NK-92 treated with Interleukin-12 subunit alpha and Interleukin-12 subunit beta, amount 100 ng/mL, for 24 hours (cell line): ENCODE results near the gene CTSK.
"Not testable (repeated sequence)": the region's sequence is repeated elsewhere in the genome, so short reads cannot be mapped to it uniquely, and the experiment has no call there.

Experiments
- DNase-seq: peaks from one replicate; lab custom pipeline; 2025; lab: John Stamatoyannopoulos, UW

CTSK gene

GRCh38 chr1:150805899-150806298, 2.2 kb downstream of the CTSK start:
- no peak for DNase-seq

GRCh38 chr1:150804671-150805070, 3.4 kb downstream of the CTSK start:
- DNase-seq, result no peak

- DNase-seq, result no peak
Observed at GRCh38 chr1:150799089-150799488, 9.0 kb downstream of the CTSK start.

- DNase-seq, result no peak
Observed at GRCh38 chr1:150798525-150798924, 9.5 kb downstream of the CTSK start.

- DNase-seq, result no peak
Observed at GRCh38 chr1:150796374-150796773, 11.7 kb downstream of the CTSK start.

GRCh38 chr1:150793778-150794177, 14.3 kb downstream of the CTSK start:
- DNase-seq, result not testable (repeated sequence)

- DNase-seq, result no peak
Observed at GRCh38 chr1:150793221-150793620, 14.8 kb downstream of the CTSK start.

GRCh38 chr1:150791585-150791984, 16.5 kb downstream of the CTSK start:
- no peak for DNase-seq

- no peak for DNase-seq
Observed at GRCh38 chr1:150789396-150789795, 18.7 kb downstream of the CTSK start.

- no peak for DNase-seq
Observed at GRCh38 chr1:150788946-150789345, 19.1 kb downstream of the CTSK start.

- DNase-seq, result no peak
Observed at GRCh38 chr1:150787455-150787854, 20.6 kb downstream of the CTSK start.

GRCh38 chr1:150780510-150780909, 27.6 kb downstream of the CTSK start:
- DNase-seq, result no peak

GRCh38 chr1:150778409-150778808, 29.7 kb downstream of the CTSK start:
- DNase-seq, result no peak

GRCh38 chr1:150777544-150777943, 30.5 kb downstream of the CTSK start:
- no peak for DNase-seq

- not testable (repeated sequence) for DNase-seq
Observed at GRCh38 chr1:150775931-150776505, 32.0 kb downstream of the CTSK start.

- no peak for DNase-seq
Observed at GRCh38 chr1:150775276-150775675, 32.8 kb downstream of the CTSK start.

GRCh38 chr1:150772326-150772725, 35.7 kb downstream of the CTSK start:
- no peak for DNase-seq

- not testable (repeated sequence) for DNase-seq
Observed at GRCh38 chr1:150767704-150768103, 40.4 kb downstream of the CTSK start.

GRCh38 chr1:150765977-150766301, 42.1 kb downstream of the CTSK start:
- not testable (repeated sequence) for DNase-seq

GRCh38 chr1:150765296-150765976, 42.6 kb downstream of the CTSK start, which contains the start of gene CTSS:
Gene CTSS (minus strand): TSS chr1:150765778. CDS start chr1:150764763, 1,015 bp downstream.
- DNase-seq, result no peak

GRCh38 chr1:150764617-150765101, 43.4 kb downstream of the CTSK start:
- DNase-seq, result no peak

GRCh38 chr1:150763018-150763417, 45.0 kb downstream of the CTSK start:
- DNase-seq, result no peak

GRCh38 chr1:150762552-150762951, 45.5 kb downstream of the CTSK start:
- no peak for DNase-seq

GRCh38 chr1:150761801-150762200, 46.3 kb downstream of the CTSK start:
- DNase-seq, result no peak
